AG10803 (cell line): ENCODE measurements around the gene FOXL1.

Experiments used
- DNase-seq: peaks from one replicate; pipeline ENCODE4 v3.0.0; 2010; ENCODE audit warnings: low read depth
- H3K4me3 ChIP-seq: 2 replicates; pipeline ENCODE4 v1.5.1; 2011; ENCODE audit warnings: mild to moderate bottlenecking, low read length, control low read depth
- TF ChIP-seq, protein P1 (sequence below): conservative IDR thresholded peaks from 2 replicates; pipeline ENCODE4 v1.5.1; 2011; ENCODE audit warnings: mild to moderate bottlenecking, low read length, control low read depth, inconsistent platforms

FOXL1 gene

DNA sequence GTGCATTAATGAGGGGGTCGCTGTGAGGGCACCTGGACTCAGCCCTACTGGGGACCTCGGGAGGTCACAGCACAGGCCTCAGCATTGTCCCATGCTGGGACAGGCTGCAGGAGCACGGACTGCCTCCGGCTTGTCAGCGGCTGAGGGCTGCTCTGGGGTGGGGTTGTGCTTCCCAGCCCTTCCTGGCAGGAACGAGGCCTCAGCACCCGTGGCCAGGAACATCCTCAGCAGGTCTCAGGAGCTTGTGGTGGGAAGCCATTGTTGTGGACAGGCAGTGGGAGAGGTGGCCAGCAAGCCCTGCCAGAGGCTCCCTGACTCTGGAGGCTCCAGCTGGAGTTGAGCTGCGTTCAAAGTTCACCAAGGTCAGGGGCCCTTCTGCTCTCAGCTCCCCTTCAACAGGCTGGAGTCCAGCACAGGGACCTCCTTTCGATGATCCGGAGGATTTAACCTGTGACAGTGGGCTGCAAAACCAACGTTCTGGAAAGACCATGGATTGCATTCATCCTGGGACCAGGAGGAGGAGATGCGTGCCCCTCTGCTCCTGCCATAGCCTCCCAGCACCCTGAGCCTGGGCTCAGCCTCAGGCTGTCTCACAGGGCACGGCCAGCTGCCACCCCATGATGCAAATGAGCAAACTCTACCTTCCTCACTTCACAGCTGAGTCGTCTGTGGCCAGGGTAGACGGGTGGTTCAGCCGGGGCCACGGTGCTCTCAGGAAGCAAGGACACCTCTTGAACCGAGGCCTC, 32.6 kb downstream of the FOXL1 start:
- no peak for DNase-seq
- TF ChIP-seq, protein P1, sequence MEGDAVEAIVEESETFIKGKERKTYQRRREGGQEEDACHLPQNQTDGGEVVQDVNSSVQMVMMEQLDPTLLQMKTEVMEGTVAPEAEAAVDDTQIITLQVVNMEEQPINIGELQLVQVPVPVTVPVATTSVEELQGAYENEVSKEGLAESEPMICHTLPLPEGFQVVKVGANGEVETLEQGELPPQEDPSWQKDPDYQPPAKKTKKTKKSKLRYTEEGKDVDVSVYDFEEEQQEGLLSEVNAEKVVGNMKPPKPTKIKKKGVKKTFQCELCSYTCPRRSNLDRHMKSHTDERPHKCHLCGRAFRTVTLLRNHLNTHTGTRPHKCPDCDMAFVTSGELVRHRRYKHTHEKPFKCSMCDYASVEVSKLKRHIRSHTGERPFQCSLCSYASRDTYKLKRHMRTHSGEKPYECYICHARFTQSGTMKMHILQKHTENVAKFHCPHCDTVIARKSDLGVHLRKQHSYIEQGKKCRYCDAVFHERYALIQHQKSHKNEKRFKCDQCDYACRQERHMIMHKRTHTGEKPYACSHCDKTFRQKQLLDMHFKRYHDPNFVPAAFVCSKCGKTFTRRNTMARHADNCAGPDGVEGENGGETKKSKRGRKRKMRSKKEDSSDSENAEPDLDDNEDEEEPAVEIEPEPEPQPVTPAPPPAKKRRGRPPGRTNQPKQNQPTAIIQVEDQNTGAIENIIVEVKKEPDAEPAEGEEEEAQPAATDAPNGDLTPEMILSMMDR = no peak
- no peak overlapping the region for H3K4me3 ChIP-seq

DNA sequence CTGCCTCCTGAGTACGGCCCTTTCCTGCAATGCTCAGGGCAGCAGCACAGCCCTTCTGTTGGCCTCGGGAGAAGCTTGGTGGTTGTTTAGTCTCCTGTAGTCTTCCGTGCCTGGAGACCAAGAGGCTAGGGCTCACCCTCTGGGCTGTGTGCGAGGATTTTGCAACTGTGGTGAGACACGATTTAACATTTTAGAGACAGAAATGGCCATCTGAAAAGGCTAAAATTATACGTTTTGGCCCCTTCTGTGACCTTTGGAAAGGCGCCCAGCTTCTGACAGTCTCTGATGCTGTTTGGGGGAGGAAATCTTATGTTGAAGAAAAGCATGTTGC, 33.1 kb downstream of the FOXL1 start:
- peak; percentile 64 for DNase-seq
- TF ChIP-seq, protein P1 = no peak

DNA sequence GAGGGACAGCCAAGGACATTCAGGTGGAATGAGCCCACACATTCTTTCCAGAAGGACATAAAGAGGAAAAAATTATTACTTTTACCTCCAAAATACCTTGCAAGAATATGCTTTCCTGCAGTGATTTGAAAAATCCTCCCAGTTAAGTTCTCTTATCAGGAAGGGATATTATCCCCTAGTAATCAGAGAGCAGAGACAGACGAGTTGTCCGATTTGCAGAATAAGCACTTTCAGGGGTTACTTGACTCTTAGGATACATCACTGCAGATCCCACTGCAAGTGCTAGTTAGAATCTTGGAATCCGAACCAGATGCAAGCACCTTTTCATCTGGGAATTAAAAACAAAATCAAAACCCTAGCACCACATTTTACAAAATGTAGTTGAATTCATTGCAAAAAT, 33.6 kb downstream of the FOXL1 start:
- TF ChIP-seq, protein P1 = no peak
- no peak for DNase-seq
- no peak overlapping the region for H3K4me3 ChIP-seq

More for the DNA sequence above, 33.1 kb downstream of the FOXL1 start:
- no peak overlapping the region for H3K4me3 ChIP-seq

DNA sequence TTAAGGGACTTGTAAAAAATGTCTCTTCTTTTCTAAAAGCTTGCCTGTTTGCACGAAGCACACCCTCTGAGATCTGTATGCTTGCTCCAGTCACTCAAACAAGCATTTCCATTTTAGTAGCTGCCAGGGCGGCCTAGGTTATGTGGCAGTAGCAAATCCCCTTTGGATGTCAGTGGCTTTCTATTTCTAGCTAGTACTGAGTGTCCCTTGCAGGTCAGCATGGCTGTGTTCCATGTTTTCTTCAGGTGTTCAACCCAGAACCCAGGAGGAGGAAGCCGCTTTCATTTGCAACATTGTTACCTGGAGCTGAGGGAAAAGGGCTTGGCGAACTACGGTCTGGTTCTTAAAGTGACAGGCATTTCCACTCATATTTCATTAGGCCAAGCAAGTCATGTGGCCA, 36.4 kb downstream of the FOXL1 start:
- DNase-seq = no peak
- TF ChIP-seq, protein P1 = no peak
- H3K4me3 ChIP-seq = no peak overlapping the region

DNA sequence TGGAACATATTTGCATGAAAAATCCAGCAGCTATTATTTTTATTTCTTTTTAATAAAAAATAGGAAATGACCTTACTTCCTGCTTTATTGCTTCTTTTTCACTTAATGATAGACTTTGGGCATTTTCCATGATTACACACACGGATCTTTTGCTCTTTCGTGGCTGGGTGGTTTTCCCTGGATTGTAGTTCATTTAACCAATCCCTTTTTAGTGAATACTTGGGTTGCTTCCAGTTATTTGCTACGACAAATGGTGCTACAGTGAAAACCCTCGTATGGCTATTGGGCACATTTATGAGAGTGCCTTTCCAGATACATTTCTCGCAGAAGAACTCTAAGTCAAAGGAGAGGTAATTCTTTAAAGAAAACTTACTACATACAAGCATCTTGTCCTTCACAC, 38.6 kb downstream of the FOXL1 start:
- no peak overlapping the region for H3K4me3 ChIP-seq
- no peak for DNase-seq
- TF ChIP-seq, protein P1 = no peak

DNA sequence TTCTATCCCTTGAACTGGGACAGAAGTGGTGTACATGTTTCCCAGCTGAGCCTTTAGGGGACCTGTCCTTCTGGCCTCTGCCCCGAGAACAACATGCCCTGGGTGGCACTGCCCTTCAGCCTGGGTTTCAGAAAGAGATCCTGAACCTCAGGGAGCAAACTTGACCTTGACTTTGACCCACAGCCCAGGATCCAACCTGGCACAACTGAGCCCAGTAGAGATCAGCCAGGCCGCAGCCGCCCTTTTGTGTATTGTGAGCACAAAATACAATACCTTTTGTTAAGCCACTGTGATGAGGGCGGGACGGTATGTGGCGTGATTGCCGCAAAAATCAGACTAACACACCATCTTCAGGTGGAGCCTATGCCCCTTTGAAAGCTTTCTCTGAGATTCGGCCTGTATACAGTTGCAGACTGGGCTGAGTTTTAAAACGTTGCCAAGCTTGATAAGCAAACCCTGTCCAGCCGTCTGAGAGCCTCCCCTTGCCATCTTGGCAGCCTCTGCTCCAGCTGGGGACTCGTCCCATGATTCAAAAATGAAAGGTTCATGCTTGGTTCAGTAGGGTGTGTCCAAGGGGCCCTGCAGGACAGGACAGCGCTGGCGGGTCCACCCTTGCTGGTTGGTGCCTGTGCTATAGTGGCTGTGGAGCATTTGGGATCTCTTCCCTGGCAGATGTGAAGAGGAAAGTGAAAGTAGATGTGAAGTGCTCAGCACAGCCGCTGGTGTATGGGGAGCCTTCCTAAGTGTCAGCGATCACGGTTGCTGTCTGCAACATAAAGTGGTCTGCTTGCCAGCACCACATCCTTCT, 40.3 kb downstream of the FOXL1 start:
- H3K4me3 ChIP-seq = peak overlapping the region; percentile 53
- peak; percentile 42 for DNase-seq
- TF ChIP-seq, protein P1 = no peak
